ENCODE measurements around the gene PRKAR2B.

GRCh38 chr7:107029061-107029763, 15.3 kb upstream of the PRKAR2B start:
- TF ChIP-seq FOXK2 (IDR thresholded peaks at IDR 0.05) (no peak), SP1 (IDR thresholded peaks at IDR 0.05) (no peak), SUZ12 (IDR thresholded peaks at IDR 0.05) (no peak), ARNT (IDR thresholded peaks at IDR 0.05) (no peak)

Data from HEK293T (cell line).